Liver (tissue), 3 donors: ENCODE measurements around the gene ANO10.

Experiments
- GABPA ChIP-seq, 2 donors: IDR thresholded peaks in 1 of 2; conservative IDR thresholded peaks in 1 of 2; 2 replicates each; pipeline ENCODE4 v1.6.1; 2016; ENCODE audit warnings: antibody characterized with exemption in 2 of 2, mild to moderate bottlenecking in 1 of 2, moderate library complexity in 1 of 2
- RXRA ChIP-seq, 2 donors: IDR thresholded peaks; 2 replicates each; pipeline ENCODE4 v1.6.1; 2017 to 2018; ENCODE audit warnings: antibody characterized with exemption in 2 of 2, mild to moderate bottlenecking in 1 of 2
- YY1 ChIP-seq: IDR thresholded peaks from 2 replicates; pipeline ENCODE4 v1.6.1; 2016; ENCODE audit warnings: antibody characterized with exemption, mild to moderate bottlenecking
- TF ChIP-seq, protein P1 (sequence below): fragments of 150-350 bp; IDR thresholded peaks from 2 replicates; pipeline ENCODE4 v1.5.1; 2017; ENCODE audit warnings: improper control_type of control experiment, low read depth, low read length; ENCODE audit not compliant: missing input control
- TF ChIP-seq, protein P2 (sequence below): IDR thresholded peaks from 2 replicates; pipeline ENCODE4 v1.6.1; 2016; ENCODE audit warnings: antibody characterized with exemption
- TF ChIP-seq, protein P3 (sequence below): IDR thresholded peaks from 2 replicates; pipeline ENCODE4 v1.6.1; 2016; ENCODE audit warnings: antibody characterized with exemption, mild to moderate bottlenecking
- TF ChIP-seq, protein P4 (sequence below): IDR thresholded peaks from 2 replicates; pipeline ENCODE4 v1.6.1; 2016; ENCODE audit warnings: antibody characterized with exemption
- donor health status: healthy.
- donor health status: healthy.

DNA sequence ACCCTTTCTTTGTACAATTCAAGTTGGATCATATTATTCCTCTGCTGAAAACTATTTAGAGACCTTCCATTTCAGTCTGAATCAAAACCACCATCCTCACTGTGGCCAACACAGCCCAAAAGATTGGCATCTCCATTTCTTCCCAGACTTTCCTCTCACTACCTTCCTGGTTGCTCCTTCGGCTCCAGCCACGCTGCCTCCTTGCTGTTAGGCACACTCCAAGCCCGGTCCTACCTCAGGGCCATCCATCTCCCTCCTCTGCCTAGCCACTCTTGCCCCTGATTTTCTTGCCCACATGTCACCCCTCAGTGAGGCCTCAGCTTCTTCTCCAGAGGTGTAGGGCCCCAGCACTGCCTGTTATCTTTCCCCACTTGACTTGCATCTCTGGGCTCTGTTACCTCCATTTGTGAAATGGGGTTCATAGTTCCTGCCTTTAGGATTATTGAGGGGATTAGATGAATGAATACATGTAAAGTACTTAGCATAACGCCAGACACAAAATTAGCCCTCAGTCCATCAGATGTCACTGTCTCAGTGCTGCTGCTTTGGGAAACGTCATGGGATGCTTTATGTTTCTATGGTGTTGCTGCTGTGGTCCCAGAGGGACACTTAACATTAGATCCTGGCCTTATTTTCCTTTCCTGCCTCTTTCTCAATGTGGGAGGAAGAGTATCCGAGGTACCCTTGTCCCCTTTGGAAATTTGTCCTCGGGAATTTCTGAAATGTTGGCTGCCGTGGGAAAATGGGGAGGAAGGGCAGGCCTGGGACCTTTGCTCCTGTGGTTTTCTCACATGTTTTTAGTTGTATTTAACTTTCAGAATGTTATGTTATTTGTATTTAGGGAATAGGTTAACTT, 304.1 kb downstream of the ANO10 start:
- TF ChIP-seq, protein P1, sequence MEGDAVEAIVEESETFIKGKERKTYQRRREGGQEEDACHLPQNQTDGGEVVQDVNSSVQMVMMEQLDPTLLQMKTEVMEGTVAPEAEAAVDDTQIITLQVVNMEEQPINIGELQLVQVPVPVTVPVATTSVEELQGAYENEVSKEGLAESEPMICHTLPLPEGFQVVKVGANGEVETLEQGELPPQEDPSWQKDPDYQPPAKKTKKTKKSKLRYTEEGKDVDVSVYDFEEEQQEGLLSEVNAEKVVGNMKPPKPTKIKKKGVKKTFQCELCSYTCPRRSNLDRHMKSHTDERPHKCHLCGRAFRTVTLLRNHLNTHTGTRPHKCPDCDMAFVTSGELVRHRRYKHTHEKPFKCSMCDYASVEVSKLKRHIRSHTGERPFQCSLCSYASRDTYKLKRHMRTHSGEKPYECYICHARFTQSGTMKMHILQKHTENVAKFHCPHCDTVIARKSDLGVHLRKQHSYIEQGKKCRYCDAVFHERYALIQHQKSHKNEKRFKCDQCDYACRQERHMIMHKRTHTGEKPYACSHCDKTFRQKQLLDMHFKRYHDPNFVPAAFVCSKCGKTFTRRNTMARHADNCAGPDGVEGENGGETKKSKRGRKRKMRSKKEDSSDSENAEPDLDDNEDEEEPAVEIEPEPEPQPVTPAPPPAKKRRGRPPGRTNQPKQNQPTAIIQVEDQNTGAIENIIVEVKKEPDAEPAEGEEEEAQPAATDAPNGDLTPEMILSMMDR, result no peak
- TF ChIP-seq, protein P2, sequence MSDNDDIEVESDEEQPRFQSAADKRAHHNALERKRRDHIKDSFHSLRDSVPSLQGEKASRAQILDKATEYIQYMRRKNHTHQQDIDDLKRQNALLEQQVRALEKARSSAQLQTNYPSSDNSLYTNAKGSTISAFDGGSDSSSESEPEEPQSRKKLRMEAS, result peak; percentile 68
- peak; percentile 71 to 88 for TF ChIP-seq RXRA (IDR thresholded peaks at IDR 0.05)
- no peak for TF ChIP-seq GABPA (IDR thresholded peaks at IDR 0.05 in 1 of 2, conservative IDR thresholded peaks at IDR 0.05 in 1 of 2)
- TF ChIP-seq YY1, result peak; percentile 54
- TF ChIP-seq, protein P3, sequence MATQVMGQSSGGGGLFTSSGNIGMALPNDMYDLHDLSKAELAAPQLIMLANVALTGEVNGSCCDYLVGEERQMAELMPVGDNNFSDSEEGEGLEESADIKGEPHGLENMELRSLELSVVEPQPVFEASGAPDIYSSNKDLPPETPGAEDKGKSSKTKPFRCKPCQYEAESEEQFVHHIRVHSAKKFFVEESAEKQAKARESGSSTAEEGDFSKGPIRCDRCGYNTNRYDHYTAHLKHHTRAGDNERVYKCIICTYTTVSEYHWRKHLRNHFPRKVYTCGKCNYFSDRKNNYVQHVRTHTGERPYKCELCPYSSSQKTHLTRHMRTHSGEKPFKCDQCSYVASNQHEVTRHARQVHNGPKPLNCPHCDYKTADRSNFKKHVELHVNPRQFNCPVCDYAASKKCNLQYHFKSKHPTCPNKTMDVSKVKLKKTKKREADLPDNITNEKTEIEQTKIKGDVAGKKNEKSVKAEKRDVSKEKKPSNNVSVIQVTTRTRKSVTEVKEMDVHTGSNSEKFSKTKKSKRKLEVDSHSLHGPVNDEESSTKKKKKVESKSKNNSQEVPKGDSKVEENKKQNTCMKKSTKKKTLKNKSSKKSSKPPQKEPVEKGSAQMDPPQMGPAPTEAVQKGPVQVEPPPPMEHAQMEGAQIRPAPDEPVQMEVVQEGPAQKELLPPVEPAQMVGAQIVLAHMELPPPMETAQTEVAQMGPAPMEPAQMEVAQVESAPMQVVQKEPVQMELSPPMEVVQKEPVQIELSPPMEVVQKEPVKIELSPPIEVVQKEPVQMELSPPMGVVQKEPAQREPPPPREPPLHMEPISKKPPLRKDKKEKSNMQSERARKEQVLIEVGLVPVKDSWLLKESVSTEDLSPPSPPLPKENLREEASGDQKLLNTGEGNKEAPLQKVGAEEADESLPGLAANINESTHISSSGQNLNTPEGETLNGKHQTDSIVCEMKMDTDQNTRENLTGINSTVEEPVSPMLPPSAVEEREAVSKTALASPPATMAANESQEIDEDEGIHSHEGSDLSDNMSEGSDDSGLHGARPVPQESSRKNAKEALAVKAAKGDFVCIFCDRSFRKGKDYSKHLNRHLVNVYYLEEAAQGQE, result peak; percentile 75
- TF ChIP-seq, protein P4, sequence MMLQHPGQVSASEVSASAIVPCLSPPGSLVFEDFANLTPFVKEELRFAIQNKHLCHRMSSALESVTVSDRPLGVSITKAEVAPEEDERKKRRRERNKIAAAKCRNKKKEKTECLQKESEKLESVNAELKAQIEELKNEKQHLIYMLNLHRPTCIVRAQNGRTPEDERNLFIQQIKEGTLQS, result no peak
